ENCODE data around the gene PRKG2.

Gene PRKG2

GRCh38 chr4:81106150-81106549, 108.9 kb downstream of the PRKG2 start:
- no peak overlapping the region for H3K4me3 ChIP-seq (ENCODE audit: low read length)
- H3K36me3 ChIP-seq (ENCODE audit: control insufficient read depth, insufficient read depth, low read length), result no peaks in the 10 kb centered on the region
- H3K9ac ChIP-seq (ENCODE audit: low read length), result no peak overlapping the region
- H3K9me3 ChIP-seq (ENCODE audit: control insufficient read depth, low read length), result no peaks in the 10 kb centered on the region
- H3K4me1 ChIP-seq (ENCODE audit: control insufficient read depth, insufficient read depth, low read length), result no peaks in the 10 kb centered on the region
- no peaks in the 10 kb centered on the region for H3K27me3 ChIP-seq (ENCODE audit: control insufficient read depth, insufficient read depth, low read length)

- H3K36me3 ChIP-seq (ENCODE audit: control insufficient read depth, insufficient read depth, low read length), result no peaks in the 10 kb centered on the region
- no peaks in the 10 kb centered on the region for H3K4me1 ChIP-seq (ENCODE audit: control insufficient read depth, insufficient read depth, low read length)
- no peak overlapping the region for H3K4me3 ChIP-seq (ENCODE audit: low read length)
- H3K27me3 ChIP-seq (ENCODE audit: control insufficient read depth, insufficient read depth, low read length), result no peaks in the 10 kb centered on the region
- H3K9me3 ChIP-seq (ENCODE audit: control insufficient read depth, low read length), result no peaks in the 10 kb centered on the region
- H3K9ac ChIP-seq (ENCODE audit: low read length), result no peak overlapping the region
Measured at GRCh38 chr4:81102107-81102506, 112.9 kb downstream of the PRKG2 start.

- Histone ChIP-seq H3K27me3 (ENCODE audit: control insufficient read depth, insufficient read depth, low read length) (no peaks in the 10 kb centered on the region), H3K9ac (ENCODE audit: low read length) (no peak overlapping the region), H3K4me3 (ENCODE audit: low read length) (no peak overlapping the region), H3K4me1 (ENCODE audit: control insufficient read depth, insufficient read depth, low read length) (no peaks in the 10 kb centered on the region), H3K9me3 (ENCODE audit: control insufficient read depth, low read length) (no peaks in the 10 kb centered on the region), H3K36me3 (ENCODE audit: control insufficient read depth, insufficient read depth, low read length) (no peaks in the 10 kb centered on the region)
Measured at GRCh38 chr4:81096566-81096965, 118.5 kb downstream of the PRKG2 start.

- Histone ChIP-seq H3K4me1 (ENCODE audit: control insufficient read depth, insufficient read depth, low read length) (no peaks in the 10 kb centered on the region), H3K9ac (ENCODE audit: low read length) (no peak overlapping the region), H3K36me3 (ENCODE audit: control insufficient read depth, insufficient read depth, low read length) (no peaks in the 10 kb centered on the region), H3K9me3 (ENCODE audit: control insufficient read depth, low read length) (no peaks in the 10 kb centered on the region), H3K4me3 (ENCODE audit: low read length) (no peak overlapping the region), H3K27me3 (ENCODE audit: control insufficient read depth, insufficient read depth, low read length) (no peaks in the 10 kb centered on the region)
Measured at GRCh38 chr4:81095389-81095788, 119.6 kb downstream of the PRKG2 start.

GRCh38 chr4:81093720-81094401, 121.2 kb downstream of the PRKG2 start:
- Histone ChIP-seq H3K4me3 (ENCODE audit: low read length) (no peak overlapping the region), H3K36me3 (ENCODE audit: control insufficient read depth, insufficient read depth, low read length) (no peaks in the 10 kb centered on the region), H3K4me1 (ENCODE audit: control insufficient read depth, insufficient read depth, low read length) (no peaks in the 10 kb centered on the region), H3K9me3 (ENCODE audit: control insufficient read depth, low read length) (no peaks in the 10 kb centered on the region), H3K9ac (ENCODE audit: low read length) (no peak overlapping the region), H3K27me3 (ENCODE audit: control insufficient read depth, insufficient read depth, low read length) (no peaks in the 10 kb centered on the region)

GRCh38 chr4:81085979-81086378, 129.0 kb downstream of the PRKG2 start:
- H3K4me3 ChIP-seq (ENCODE audit: low read length), result no peak overlapping the region
- no peaks in the 10 kb centered on the region for H3K27me3 ChIP-seq (ENCODE audit: control insufficient read depth, insufficient read depth, low read length)
- H3K4me1 ChIP-seq (ENCODE audit: control insufficient read depth, insufficient read depth, low read length), result no peaks in the 10 kb centered on the region
- H3K9me3 ChIP-seq (ENCODE audit: control insufficient read depth, low read length), result no peaks in the 10 kb centered on the region
- H3K9ac ChIP-seq (ENCODE audit: low read length), result no peak overlapping the region
- H3K36me3 ChIP-seq (ENCODE audit: control insufficient read depth, insufficient read depth, low read length), result no peaks in the 10 kb centered on the region

GRCh38 chr4:81085291-81085690, 129.7 kb downstream of the PRKG2 start:
- Histone ChIP-seq H3K9ac (ENCODE audit: low read length) (no peak overlapping the region), H3K4me3 (ENCODE audit: low read length) (no peak overlapping the region), H3K4me1 (ENCODE audit: control insufficient read depth, insufficient read depth, low read length) (no peaks in the 10 kb centered on the region), H3K27me3 (ENCODE audit: control insufficient read depth, insufficient read depth, low read length) (no peaks in the 10 kb centered on the region), H3K9me3 (ENCODE audit: control insufficient read depth, low read length) (no peaks in the 10 kb centered on the region), H3K36me3 (ENCODE audit: control insufficient read depth, insufficient read depth, low read length) (no peaks in the 10 kb centered on the region)

- Histone ChIP-seq H3K4me1 (ENCODE audit: control insufficient read depth, insufficient read depth, low read length) (no peaks in the 10 kb centered on the region), H3K36me3 (ENCODE audit: control insufficient read depth, insufficient read depth, low read length) (no peaks in the 10 kb centered on the region), H3K4me3 (ENCODE audit: low read length) (no peak overlapping the region), H3K27me3 (ENCODE audit: control insufficient read depth, insufficient read depth, low read length) (no peaks in the 10 kb centered on the region), H3K9me3 (ENCODE audit: control insufficient read depth, low read length) (no peaks in the 10 kb centered on the region), H3K9ac (ENCODE audit: low read length) (no peak overlapping the region)
Measured at GRCh38 chr4:81084634-81085033, 130.4 kb downstream of the PRKG2 start.

GRCh38 chr4:81084029-81084428, 131.0 kb downstream of the PRKG2 start:
- no peaks in the 10 kb centered on the region for H3K9me3 ChIP-seq (ENCODE audit: control insufficient read depth, low read length)
- no peak overlapping the region for H3K4me3 ChIP-seq (ENCODE audit: low read length)
- no peaks in the 10 kb centered on the region for H3K36me3 ChIP-seq (ENCODE audit: control insufficient read depth, insufficient read depth, low read length)
- no peaks in the 10 kb centered on the region for H3K4me1 ChIP-seq (ENCODE audit: control insufficient read depth, insufficient read depth, low read length)
- H3K9ac ChIP-seq (ENCODE audit: low read length), result no peak overlapping the region
- H3K27me3 ChIP-seq (ENCODE audit: control insufficient read depth, insufficient read depth, low read length), result no peaks in the 10 kb centered on the region

GRCh38 chr4:81081156-81081555, 133.9 kb downstream of the PRKG2 start:
- H3K9ac ChIP-seq (ENCODE audit: low read length), result no peak overlapping the region
- H3K36me3 ChIP-seq (ENCODE audit: control insufficient read depth, insufficient read depth, low read length), result no peaks in the 10 kb centered on the region
- H3K27me3 ChIP-seq (ENCODE audit: control insufficient read depth, insufficient read depth, low read length), result no peaks in the 10 kb centered on the region
- H3K4me1 ChIP-seq (ENCODE audit: control insufficient read depth, insufficient read depth, low read length), result no peaks in the 10 kb centered on the region
- H3K9me3 ChIP-seq (ENCODE audit: control insufficient read depth, low read length), result no peaks in the 10 kb centered on the region
- no peak overlapping the region for H3K4me3 ChIP-seq (ENCODE audit: low read length)

GRCh38 chr4:81071013-81071412, 144.0 kb downstream of the PRKG2 start:
- Histone ChIP-seq H3K36me3 (ENCODE audit: control insufficient read depth, insufficient read depth, low read length) (no peaks in the 10 kb centered on the region), H3K9ac (ENCODE audit: low read length) (no peak overlapping the region), H3K4me3 (ENCODE audit: low read length) (no peak overlapping the region)

GRCh38 chr4:81069706-81070331, 145.2 kb downstream of the PRKG2 start:
- no peaks in the 10 kb centered on the region for H3K9me3 ChIP-seq (ENCODE audit: control insufficient read depth, low read length)
- H3K9ac ChIP-seq (ENCODE audit: low read length), result no peak overlapping the region
- H3K4me3 ChIP-seq (ENCODE audit: low read length), result no peak overlapping the region
- H3K4me1 ChIP-seq (ENCODE audit: control insufficient read depth, insufficient read depth, low read length), result no peaks in the 10 kb centered on the region
- H3K27me3 ChIP-seq (ENCODE audit: control insufficient read depth, insufficient read depth, low read length), result no peaks in the 10 kb centered on the region
- no peaks in the 10 kb centered on the region for H3K36me3 ChIP-seq (ENCODE audit: control insufficient read depth, insufficient read depth, low read length)

More at GRCh38 chr4:81071013-81071412, 144.0 kb downstream of the PRKG2 start:
- H3K27me3 ChIP-seq (ENCODE audit: control insufficient read depth, insufficient read depth, low read length), result no peaks in the 10 kb centered on the region
- no peaks in the 10 kb centered on the region for H3K4me1 ChIP-seq (ENCODE audit: control insufficient read depth, insufficient read depth, low read length)
- H3K9me3 ChIP-seq (ENCODE audit: control insufficient read depth, low read length), result no peaks in the 10 kb centered on the region
